NCI-H1694 treated with DMSO at 0.1 percent for 48 hours (cell line): ENCODE data around the gene GPR22.
A peak's percentile ranks its signal among the peaks of the same experiment; 100 is the strongest.

ENCODE experiments used
- DNase-seq: peaks from one replicate; lab custom pipeline; 2025; lab: John Stamatoyannopoulos, UW

Gene GPR22

DNA sequence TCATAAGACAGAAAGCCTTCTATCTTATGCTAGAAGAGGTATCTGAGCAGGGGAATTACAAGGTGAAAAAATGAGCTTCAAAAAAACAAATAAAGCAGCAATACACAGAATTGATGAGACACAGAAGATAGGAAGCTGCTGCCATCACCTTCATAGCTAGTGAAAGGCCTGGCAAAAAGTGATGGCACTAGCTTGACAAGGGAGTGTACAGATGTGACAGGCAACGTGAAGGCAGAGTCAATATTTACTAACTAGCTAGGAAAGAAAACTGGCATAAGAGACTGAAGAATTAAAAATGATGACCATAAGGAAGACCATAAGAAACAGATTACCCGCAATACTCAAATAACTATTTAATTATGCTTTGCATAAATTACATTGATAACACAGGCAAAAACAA lies 9.4 kb downstream of the GPR22 start:
- no peak for DNase-seq

DNA sequence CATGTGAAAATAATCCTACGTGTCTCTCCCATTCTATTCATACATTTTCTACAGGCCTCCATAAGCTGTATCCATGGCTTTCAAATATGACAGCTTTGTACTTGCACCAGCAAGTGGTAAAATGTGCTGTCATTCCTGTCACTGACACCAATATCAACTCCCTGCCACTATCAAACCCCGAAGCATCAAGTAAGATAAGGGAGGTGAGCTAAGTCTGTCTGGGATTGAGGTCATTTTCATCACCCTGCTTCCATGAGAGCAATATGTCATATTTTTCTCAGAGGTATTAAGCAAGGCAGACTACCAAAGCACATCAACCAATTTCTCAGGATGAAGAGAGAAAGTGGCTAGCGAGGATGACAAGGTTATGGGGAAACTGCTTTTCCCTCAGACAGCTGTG lies 11.1 kb downstream of the GPR22 start:
- DNase-seq, result no peak

DNA sequence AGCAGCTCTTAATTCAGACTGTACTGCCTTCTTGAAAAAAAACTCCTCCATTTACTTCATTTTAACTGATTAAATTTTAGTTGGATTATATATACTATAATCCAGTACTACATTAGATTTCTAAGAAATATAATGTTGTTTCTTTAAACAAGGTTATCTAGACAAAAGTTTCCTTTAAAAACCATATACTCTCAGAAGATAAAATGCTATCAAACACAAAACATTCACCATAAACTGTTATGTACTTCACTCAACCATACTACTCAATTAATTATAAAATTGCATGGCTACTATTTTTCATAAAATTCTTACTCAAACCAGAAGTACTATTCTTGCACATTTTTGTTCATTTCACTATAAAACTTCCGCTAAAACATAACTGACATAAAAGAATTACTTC lies 12.7 kb downstream of the GPR22 start:
- no peak for DNase-seq

DNA sequence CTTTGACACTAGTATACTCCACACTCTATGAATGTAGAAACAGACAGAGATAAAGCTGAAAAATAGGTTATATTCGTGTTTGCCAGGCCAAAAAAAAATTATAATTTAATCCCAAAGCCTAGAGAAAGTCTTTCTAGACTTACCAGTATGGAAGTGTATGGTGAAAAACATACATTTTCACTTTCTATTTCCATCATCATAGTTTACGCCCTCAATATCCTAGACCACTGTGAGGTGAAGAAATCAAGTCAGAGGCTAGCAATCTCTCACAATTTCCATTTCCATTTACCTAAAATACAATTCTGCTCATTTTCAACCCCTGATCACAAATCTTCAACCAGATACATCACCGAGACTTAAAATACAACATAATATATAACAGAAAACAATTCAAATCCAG lies 16.2 kb downstream of the GPR22 start:
- DNase-seq, result no peak

DNA sequence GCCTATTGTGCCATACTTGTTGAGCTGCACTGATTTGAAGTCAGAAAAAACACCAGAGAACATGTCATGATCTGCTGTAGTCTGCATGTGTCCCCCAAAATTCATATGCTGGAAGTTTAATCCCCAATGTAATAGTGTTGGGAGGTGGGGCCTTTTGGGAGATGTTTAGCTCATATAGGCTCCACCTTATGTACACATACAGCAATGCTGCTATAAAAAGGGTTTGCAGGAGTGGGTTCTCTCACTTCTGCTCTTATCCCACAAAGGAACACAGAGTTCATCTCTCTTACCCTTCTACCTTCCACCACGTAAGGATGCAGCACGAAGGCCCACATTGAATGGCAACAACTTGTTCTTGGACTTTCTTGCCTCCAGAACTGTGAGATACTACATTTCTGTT lies 23.0 kb downstream of the GPR22 start:
- DNase-seq, result no peak

DNA sequence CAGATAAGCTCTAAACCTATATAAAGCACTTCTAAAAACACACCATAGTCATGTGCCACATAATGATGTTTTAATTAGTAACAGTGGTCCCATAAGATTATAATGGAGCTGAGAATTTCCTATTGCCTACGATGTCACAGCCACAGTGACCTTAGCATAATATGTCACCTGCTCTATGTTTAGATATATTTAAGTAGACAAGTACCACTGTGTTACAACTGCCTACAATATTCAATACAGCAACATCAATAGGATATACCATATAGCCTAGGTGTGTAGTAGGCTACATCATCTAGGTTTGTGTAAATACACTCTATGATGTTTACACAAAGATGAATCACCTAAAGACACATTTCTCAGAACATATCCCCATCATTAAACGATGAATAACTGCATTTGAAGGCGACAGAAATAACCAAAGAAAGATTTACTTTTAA lies 24.5 kb downstream of the GPR22 start:
- DNase-seq, result no peak

DNA sequence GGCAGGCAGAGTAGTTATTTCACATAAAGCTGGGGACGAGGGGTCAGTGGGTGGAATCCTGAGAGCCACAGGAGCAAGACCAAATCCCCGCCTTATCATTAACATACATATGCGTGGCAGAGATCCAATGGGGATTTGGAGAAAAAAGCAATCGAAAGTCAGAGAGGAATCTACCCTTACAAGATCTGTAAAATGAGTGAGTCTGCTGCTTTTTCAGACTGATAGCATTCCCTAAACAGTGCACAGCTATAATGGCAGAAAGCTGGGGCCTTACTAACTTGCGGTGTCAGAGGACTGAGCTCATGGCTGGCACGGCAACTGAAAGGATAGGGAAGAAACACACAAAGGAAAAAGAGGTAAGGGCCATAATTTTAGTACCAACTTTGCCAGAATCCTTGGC lies 25.0 kb downstream of the GPR22 start:
- no peak for DNase-seq

DNA sequence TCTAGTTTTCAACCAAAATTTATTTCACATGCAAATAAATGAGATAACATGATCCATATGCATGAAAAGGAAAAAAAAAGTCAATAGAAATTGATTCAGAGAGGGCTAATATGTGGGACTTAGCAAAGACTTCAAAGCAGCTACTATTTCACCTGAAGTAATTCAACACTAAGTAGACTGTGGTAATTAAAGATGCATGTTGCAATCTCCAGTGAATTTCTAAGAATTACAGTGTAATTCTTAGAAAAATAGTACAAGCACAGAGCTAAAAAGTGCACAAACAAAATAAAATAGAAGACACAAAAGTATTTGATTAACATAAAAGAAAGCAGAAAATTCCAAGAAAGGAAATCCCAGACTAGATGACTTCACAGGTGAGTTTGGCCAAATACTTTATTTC lies 25.7 kb downstream of the GPR22 start:
- no peak for DNase-seq

DNA sequence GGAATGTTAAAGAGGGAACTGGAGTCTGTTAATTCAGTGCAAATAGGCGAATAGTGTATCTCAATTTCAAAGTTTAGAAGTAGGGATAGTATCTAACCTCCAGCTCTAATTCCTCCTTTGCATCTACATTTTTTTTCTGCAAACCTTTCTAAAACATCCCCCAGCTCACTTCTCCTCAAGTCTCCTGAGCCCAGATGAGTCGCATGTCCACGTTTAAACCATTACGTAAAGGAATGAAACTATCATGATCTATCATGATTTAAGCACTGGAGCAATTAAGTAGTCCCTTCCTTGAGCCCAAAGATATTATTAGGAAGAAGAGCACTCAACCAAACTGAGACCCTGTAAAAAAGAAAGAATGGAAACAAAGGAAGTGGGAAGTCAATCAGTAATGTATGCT lies 29.9 kb downstream of the GPR22 start:
- DNase-seq, result no peak

DNA sequence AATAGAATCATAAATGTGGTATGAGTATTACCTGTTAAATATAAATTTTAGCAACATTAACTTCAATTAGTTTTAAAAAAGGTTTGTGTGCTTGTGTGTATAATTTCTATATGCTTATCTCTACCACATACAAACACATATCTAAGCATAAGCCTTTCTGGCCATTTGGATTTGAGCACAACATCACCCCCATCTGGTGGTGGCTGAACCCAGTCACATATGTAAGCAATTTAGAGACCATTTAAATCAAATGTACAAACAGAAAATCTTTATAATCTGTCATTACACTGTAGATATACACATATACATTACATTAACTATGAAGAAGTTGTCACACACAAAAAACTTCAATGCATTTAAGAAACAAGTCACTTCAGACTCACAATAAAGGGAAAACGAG lies 31.7 kb downstream of the GPR22 start:
- DNase-seq, result peak; percentile 32

DNA sequence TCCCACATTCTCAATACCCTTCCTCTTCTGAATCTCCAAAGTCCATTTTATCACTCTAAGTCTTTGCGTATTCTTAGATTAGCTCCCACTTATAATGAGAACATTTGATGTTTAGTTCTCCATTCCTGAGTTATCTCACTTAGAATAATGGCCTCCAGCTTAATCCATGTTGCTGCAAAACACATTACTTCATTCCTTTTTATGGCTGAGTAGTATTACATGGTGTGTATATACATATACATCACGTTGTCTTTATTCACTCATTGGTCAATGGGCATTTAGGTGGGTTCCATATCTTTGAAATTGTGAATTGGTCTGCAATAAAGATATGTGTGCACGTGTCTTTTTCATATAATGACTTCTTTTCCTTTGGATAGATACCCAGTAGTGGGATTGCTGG lies 32.3 kb downstream of the GPR22 start:
- DNase-seq, result no peak

DNA sequence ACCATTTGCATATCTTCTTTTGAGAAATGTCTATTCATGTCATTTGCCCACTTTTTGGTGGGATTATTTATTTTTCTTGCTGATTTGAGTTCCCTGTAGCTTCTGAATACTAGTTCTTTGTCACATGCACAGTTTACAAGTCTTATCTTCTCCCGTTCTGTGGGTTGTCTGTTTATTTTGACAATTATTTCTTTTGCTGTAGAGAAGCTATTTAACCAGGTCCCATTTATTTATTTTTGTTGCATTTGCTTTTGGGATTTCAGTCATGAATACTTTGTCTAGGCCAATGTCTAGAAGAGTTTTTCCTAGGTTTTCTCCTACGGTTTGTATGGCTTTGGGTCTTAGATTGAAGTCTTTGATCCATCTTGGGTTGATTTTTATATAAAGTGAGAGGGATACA lies 32.9 kb downstream of the GPR22 start:
- no peak for DNase-seq

DNA sequence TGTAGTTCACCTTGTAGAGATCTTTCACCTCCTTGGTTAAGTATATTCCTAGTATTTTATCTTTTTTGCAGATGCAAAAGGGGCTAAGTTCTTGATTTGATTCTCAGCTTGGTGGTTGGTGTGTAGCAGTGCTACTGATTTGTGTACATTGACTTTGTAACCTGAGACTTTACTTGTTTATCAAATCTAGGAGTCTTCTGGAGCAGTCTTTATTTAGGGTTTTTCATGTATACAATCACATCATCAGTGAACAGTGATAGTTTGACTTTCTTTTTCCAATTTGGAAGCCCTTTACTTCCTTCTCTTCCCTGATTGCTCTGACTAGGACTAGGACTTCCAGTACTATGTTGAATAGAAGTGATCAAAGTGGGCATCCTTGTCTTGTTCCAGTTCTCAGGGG lies 33.8 kb downstream of the GPR22 start:
- no peak for DNase-seq

DNA sequence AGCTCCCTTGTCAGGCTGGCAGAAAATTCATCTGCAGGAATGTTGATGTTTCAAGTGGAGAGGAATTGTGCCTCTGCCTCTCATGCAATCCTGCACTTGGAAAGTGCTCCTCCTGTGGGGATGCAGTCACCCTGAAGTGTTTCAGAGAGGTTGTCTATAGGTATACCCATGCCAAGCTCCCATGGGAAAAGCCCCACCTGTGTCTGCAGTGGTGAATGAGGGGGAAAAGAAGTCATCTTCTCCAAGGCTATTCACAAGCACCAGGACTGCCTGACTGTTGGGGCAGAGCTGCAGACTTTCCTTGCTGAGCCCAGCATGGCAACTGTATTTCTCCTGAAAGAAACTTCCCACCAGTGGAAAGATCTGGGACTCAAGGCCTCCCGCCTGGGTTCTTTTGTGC lies 35.5 kb downstream of the GPR22 start:
- DNase-seq, result no peak

DNA sequence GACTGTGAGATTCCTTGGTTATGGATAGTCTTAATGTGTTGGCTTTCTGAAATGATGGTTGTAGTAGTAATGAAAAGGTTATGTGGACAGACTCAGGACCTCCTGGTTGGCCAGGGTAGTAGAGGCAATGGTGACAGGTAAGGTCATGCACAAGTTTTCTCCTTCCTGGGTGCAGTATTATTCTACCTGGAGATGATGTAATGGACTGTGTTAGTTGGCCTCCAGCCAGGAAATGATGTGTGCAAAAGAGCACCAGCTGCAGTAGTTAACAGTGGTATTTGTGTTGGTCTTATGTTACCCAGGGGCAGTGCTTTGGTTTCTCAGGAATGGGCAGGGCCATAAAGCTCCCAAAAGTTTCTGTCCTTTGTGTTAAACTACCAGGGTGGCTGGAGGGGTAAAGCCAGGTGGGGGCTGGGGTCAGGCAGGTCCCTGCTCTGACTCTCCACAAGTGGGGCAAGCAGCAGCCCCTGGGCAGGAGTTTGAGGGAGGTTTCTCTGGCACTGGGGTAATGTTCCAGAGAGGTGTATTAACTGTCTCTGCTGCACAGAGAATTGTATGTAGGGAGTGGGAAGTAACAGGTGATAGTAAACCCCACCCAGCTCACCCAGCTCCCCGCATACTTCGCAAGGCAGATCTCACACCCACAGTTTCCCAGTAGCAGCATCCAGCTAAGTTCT lies 36.3 kb downstream of the GPR22 start:
- DNase-seq, result no peak

DNA sequence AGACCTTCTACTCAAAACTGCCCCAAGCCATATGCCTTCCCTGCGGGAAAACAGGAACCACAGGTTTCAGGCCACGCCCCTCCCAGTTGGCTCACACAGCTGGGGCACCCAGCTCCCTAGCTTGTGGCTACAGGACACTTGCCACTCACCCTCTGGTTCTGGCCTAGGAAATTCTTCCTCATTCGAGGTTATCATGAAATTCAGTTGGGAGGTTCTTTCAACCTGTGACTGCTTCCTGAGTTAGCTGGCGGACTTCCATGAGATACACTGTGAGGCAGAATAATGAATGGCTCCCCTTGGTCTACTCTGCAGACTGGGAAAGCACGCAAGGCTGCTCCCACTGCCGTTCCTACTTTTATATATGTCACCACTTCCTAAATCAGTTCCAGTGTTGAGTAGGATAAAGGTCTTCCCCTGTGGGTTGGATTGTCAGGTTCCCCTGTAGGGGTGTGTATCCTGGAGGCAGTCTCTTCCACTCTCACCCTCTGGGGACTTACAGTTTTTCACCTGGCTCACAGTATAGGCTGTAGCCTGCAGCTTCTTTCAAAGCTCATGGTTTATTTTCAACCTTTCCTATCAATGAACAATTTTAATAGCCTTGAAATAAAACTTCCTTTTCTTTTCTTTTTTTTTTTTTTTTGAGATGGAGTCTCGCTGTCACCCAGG lies 37.0 kb downstream of the GPR22 start:
- DNase-seq, result no peak
